HL-60 (cell line): Measurements from ENCODE around the gene KRTAP25-1.

ENCODE experiments used
- DNase-seq, 2 experiments: peaks; one replicate each; pipeline ENCODE4 v3.0.0-alpha.2; 2010 to 2020; ENCODE audit warnings: low read depth in 1 of 2, low spot score in 1 of 2
- H3K27ac ChIP-seq: fragments of 250-450 bp; sonication (Bioruptor Pico); replicated peaks from 2 replicates; pipeline ENCODE4 v1.5.1; 2020; ENCODE audit warnings: mild to moderate bottlenecking, moderate library complexity
- H3K27me3 ChIP-seq: fragments of 250-450 bp; sonication (Bioruptor Pico); 2 replicates; pipeline ENCODE4 v1.5.1; 2021; ENCODE audit warnings: mild to moderate bottlenecking, moderate library complexity; ENCODE audit not compliant: insufficient read depth, poor library complexity, severe bottlenecking
- H3K4me3 ChIP-seq: replicated peaks from 2 replicates; pipeline ENCODE4 v1.5.1; 2011; ENCODE audit warnings: mild to moderate bottlenecking, control low read depth, low read length; ENCODE audit not compliant: insufficient read depth
- CTCF ChIP-seq: IDR thresholded peaks from one replicate; pipeline ENCODE4 v1.5.1; 2011; ENCODE audit warnings: low read length, control low read depth, inconsistent platforms; ENCODE audit not compliant: insufficient read depth
- GABPA ChIP-seq: IDR thresholded peaks from 2 replicates; pipeline ENCODE4 v1.6.1; 2012; ENCODE audit warnings: low read depth
- POLR2AphosphoS5 ChIP-seq: IDR thresholded peaks from 2 replicates; pipeline ENCODE4 v1.6.1; 2012; ENCODE audit warnings: low read depth
- REST ChIP-seq: IDR thresholded peaks from 2 replicates; pipeline ENCODE4 v1.6.1; 2012; ENCODE audit warnings: low read depth; ENCODE audit not compliant: insufficient replicate concordance
- SPI1 ChIP-seq: IDR thresholded peaks from 2 replicates; pipeline ENCODE4 v1.6.1; 2012; ENCODE audit warnings: low read depth, mild to moderate bottlenecking, borderline replicate concordance

KRTAP25-1 gene

GRCh38 chr21:30282850-30283249, 6.5 kb downstream of the KRTAP25-1 start, which contains the start of gene KRTAP24-1:
Gene KRTAP24-1, minus strand, starts transcription at chr21:30282950. Its CDS starts 18 bp downstream, at chr21:30282932.
- TF ChIP-seq SPI1 (no peak), POLR2AphosphoS5 (no peak), CTCF (no peak), GABPA (no peak), REST (no peak)
- Histone ChIP-seq H3K27me3 (peaks cover 3% of the 10 kb centered on the region), H3K27ac (no peak within 1 kb of the TSS), H3K4me3 (no peak within 1 kb of the TSS)
- no peak for DNase-seq

- no peak for TF ChIP-seq POLR2AphosphoS5
- no peak for TF ChIP-seq CTCF
- no peak for TF ChIP-seq SPI1
- H3K27ac ChIP-seq = no peak overlapping the region
- H3K27me3 ChIP-seq = no peaks in the 10 kb centered on the region
- DNase-seq = no peak
- no peak overlapping the region for H3K4me3 ChIP-seq
Measured at GRCh38 chr21:30271611-30272010, 17.7 kb downstream of the KRTAP25-1 start.

- TF ChIP-seq SPI1 (no peak), GABPA (no peak), CTCF (no peak), POLR2AphosphoS5 (no peak), REST (no peak)
- H3K27ac ChIP-seq = no peak overlapping the region
- H3K27me3 ChIP-seq = no peaks in the 10 kb centered on the region
- DNase-seq = no peak
- no peak overlapping the region for H3K4me3 ChIP-seq
Measured at GRCh38 chr21:30271156-30271555, 18.2 kb downstream of the KRTAP25-1 start.

- TF ChIP-seq REST (no peak), GABPA (no peak), POLR2AphosphoS5 (no peak), SPI1 (no peak), CTCF (no peak)
- Histone ChIP-seq H3K4me3 (no peak overlapping the region), H3K27me3 (no peaks in the 10 kb centered on the region), H3K27ac (no peak overlapping the region)
- no peak for DNase-seq
Measured at GRCh38 chr21:30269803-30270530, 19.3 kb downstream of the KRTAP25-1 start.
